Ascending aorta (tissue), 2 donors: ENCODE measurements around the gene CRTAC1. TPM values are rescaled to one million over a fixed set of nuclear protein-coding genes. Genes with fewer than 3 reads are reported as not detected.
A peak's percentile ranks its signal among the peaks of the same experiment; 100 is the strongest.

ENCODE experiments used
- DNase-seq, 2 donors: peaks; one replicate each; pipeline ENCODE4 v3.0.0-alpha.2; 2019; ENCODE audit warnings: low spot score in 2 of 2
- H3K27ac ChIP-seq, 2 donors: fragments of 200-600 bp; sonication (generic); one replicate each; pipeline ENCODE4 v1.5.1; 2016 to 2017; ENCODE audit warnings: mild to moderate bottlenecking in 1 of 2
- H3K27me3 ChIP-seq: fragments of 200-600 bp; sonication (generic); one replicate; pipeline ENCODE4 v1.5.1; 2017
- H3K36me3 ChIP-seq, 2 donors: fragments of 200-600 bp; sonication (generic); one replicate each; pipeline ENCODE4 v1.5.1; 2016
- H3K4me1 ChIP-seq, 2 donors: fragments of 200-600 bp; sonication (generic); one replicate each; pipeline ENCODE4 v1.5.1; 2016 to 2017; ENCODE audit warnings: mild to moderate bottlenecking in 1 of 2
- H3K4me3 ChIP-seq, 2 donors: fragments of 200-600 bp; sonication (generic); one replicate each; pipeline ENCODE4 v1.5.1; 2016 to 2017; ENCODE audit warnings: mild to moderate bottlenecking in 1 of 2
- H3K9me3 ChIP-seq, 2 donors: fragments of 200-600 bp; sonication (generic); one replicate each; pipeline ENCODE4 v1.5.1; 2016
- intact Hi-C: fragments of 100-400 bp; cut with DNase I; formaldehyde crosslinking; loops from one replicate; pipeline ENCODE4 v1.15.1; 2023
- total RNA-seq: library from RNA; depleted of rRNA; stranded (reverse); fragments of >200 nt; gene quantifications from one replicate; pipeline ENCODE4 v1.1.0, GENCODE V29; 2016
- TF ChIP-seq, protein P1 (sequence below), 3 experiments: fragments of 200-600 bp in 2 of 3; fragments of 450-650 bp in 1 of 3; sonication (generic) in 2 of 3; IDR thresholded peaks; one replicate each; pipeline ENCODE4 v1.5.1; 2016 to 2019; ENCODE audit warnings: antibody characterized with exemption in 3 of 3, mild to moderate bottlenecking in 1 of 3, moderate library complexity in 1 of 3

CRTAC1 gene
- total RNA-seq, 1 donor from 2014 or later, result 25.2 TPM

GRCh38 chr10:98035599-98035998 lies 5.2 kb upstream of the CRTAC1 start:
- no peaks in the 10 kb centered on the region for H3K36me3 ChIP-seq
- H3K4me1 ChIP-seq, result no peaks in the 10 kb centered on the region
- H3K27me3 ChIP-seq, result no peaks in the 10 kb centered on the region
- H3K4me3 ChIP-seq, result no peak overlapping the region
- DNase-seq, result no peak
- H3K27ac ChIP-seq, result no peak overlapping the region
- TF ChIP-seq, protein P1, sequence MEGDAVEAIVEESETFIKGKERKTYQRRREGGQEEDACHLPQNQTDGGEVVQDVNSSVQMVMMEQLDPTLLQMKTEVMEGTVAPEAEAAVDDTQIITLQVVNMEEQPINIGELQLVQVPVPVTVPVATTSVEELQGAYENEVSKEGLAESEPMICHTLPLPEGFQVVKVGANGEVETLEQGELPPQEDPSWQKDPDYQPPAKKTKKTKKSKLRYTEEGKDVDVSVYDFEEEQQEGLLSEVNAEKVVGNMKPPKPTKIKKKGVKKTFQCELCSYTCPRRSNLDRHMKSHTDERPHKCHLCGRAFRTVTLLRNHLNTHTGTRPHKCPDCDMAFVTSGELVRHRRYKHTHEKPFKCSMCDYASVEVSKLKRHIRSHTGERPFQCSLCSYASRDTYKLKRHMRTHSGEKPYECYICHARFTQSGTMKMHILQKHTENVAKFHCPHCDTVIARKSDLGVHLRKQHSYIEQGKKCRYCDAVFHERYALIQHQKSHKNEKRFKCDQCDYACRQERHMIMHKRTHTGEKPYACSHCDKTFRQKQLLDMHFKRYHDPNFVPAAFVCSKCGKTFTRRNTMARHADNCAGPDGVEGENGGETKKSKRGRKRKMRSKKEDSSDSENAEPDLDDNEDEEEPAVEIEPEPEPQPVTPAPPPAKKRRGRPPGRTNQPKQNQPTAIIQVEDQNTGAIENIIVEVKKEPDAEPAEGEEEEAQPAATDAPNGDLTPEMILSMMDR (IDR thresholded peaks at IDR 0.05), result no peak
- intact Hi-C loops, result no loop called here
- H3K9me3 ChIP-seq, result no peaks in the 10 kb centered on the region

GRCh38 chr10:98033515-98033914 lies 3.1 kb upstream of the CRTAC1 start:
- Histone ChIP-seq H3K4me3 (no peak overlapping the region), H3K9me3 (no peaks in the 10 kb centered on the region), H3K4me1 (peaks cover 9% of the 10 kb centered on the region in 2 donors), H3K27me3 (peaks cover under 1% of the 10 kb centered on the region), H3K27ac (no peak overlapping the region), H3K36me3 (no peaks in the 10 kb centered on the region)
- TF ChIP-seq, protein P1 (IDR thresholded peaks at IDR 0.05), result no peak
- no peak for DNase-seq
- intact Hi-C loops, result no loop called here

DNA sequence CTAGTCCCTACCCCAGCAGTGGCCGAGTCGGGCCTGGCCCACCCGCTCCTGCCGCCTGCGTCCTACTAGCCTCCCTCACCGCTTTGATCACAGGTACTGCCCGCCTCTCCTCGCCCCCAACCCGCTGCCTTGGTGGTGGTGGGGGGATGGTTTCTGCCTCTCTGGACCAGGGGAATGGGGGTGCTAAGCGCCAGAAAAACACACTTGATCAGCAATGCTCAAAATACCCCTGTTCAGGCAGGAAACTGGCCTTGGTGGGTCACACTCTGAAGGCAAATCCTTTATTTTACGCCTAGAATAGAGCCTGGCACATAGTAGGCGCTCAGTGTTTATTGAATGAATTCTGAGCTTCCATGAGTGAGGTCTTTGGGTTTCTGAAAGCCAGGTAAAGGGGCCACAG lies 1.0 kb upstream of the CRTAC1 start:
- H3K4me3 ChIP-seq, result peak overlapping the region; percentile 43 to 71

DNA sequence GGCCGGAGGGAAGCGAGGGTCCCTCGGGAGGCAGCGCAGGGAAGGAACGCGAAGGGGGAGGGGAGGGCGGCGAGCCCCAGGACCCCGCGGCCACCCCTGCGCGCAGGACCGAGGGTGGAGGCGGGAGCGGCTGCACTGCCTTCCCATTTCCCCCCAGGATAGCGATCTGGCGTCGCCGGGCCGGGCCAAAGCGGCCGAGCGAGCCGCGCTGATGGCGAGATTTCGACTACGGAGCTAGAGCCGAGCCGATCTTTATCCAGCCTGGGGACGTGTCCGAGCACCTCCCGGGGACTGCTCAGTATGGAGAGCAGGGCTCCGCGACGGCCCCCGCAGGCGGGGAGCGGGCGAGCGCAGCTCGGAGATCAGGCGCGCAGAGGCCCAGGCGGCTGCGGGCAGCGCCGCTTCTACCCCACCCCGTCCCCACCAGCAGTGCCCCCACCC lies 590 bp upstream of the CRTAC1 start:
- Histone ChIP-seq H3K27me3 (peaks cover 11% of the 10 kb centered on the region), H3K36me3 (no peaks in the 10 kb centered on the region), H3K4me1 (peaks cover 9% of the 10 kb centered on the region in 2 donors), H3K9me3 (no peaks in the 10 kb centered on the region), H3K4me3 (peak overlapping the region; percentile 43 to 71), H3K27ac (no peak overlapping the region)
- intact Hi-C loops, result no loop called here
- TF ChIP-seq, protein P1 (IDR thresholded peaks at IDR 0.05), result no peak
- no peak for DNase-seq

More for the DNA sequence above, 1.0 kb upstream of the CRTAC1 start:
- intact Hi-C loops, result no loop called here
- no peaks in the 10 kb centered on the region for H3K36me3 ChIP-seq
- H3K9me3 ChIP-seq, result no peaks in the 10 kb centered on the region
- H3K27me3 ChIP-seq, result peaks cover 11% of the 10 kb centered on the region
- DNase-seq, result no peak
- TF ChIP-seq, protein P1 (IDR thresholded peaks at IDR 0.05), result no peak
- peaks cover 9% of the 10 kb centered on the region in 2 donors for H3K4me1 ChIP-seq
- H3K27ac ChIP-seq, result no peak overlapping the region

DNA sequence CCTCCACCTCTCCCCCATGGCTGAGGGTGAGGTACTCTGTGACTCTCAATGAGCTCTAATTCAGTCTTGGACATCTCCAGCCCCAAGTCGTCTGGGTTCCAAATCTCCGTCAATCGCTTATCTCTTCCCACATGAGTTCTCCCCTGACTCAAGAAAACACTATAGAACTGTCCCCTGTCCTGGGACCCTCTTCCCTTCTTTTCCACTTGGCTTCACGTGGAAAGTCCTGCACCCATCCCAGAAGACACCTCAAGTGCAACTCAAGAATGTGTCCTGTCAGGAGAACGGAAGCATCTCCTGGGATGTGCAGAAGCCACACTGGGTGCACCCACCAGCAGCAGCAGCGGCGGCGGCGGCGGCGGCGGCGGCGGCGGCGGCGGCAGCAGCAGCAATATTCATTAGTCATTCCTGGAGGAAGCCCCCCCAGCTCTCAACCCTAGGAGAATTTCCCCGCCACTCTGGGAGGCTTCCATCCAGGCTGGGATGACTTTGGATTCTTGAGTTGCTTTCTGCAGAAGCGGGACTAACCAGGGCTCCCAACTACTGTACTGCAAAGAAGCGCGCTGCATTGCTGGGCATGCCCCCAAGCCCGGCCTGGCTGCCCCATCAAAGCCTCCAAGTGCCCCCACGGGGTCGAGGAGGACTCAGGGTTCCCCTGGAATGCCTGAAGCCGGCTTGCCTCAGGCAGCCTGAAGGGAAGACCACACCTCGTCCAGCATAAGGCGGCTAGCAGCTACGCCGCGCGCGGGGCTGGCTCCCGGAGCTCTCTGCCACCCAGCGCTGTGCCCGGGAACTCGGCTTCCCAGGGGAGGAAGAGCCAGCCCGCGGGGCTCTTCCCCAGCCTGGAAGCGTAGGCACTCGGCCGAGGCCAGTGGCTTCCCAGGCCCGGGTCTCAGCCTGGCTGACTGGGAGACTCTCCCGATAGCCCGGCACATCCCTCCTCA lies 1.0 kb downstream of the CRTAC1 start:
- Histone ChIP-seq H3K36me3 (no peaks in the 10 kb centered on the region), H3K4me1 (peaks cover 9% of the 10 kb centered on the region in 2 donors), H3K9me3 (no peaks in the 10 kb centered on the region), H3K27ac (no peak overlapping the region), H3K27me3 (peaks cover 11% of the 10 kb centered on the region), H3K4me3 (peak overlapping the region; percentile 43 to 71)
- TF ChIP-seq, protein P1 (IDR thresholded peaks at IDR 0.05), result no peak
- DNase-seq, result no peak
- intact Hi-C loops, result no loop called here
